ENCODE data around the gene TMEM125.

TMEM125 gene

GRCh38 chr1:43274804-43275180 is 5.0 kb downstream of the TMEM125 start:
- DNase-seq = no peak

- DNase-seq = no peak
Observed at GRCh38 chr1:43275826-43276620, 6.2 kb downstream of the TMEM125 start.

- DNase-seq = no peak
Observed at GRCh38 chr1:43276673-43277072, 6.9 kb downstream of the TMEM125 start.

GRCh38 chr1:43277116-43277876 is 7.5 kb downstream of the TMEM125 start:
- DNase-seq = no peak

- no peak for DNase-seq
Observed at GRCh38 chr1:43279161-43279560, 9.4 kb downstream of the TMEM125 start.

GRCh38 chr1:43279666-43280065 is 9.9 kb downstream of the TMEM125 start:
- DNase-seq = no peak

- no peak for DNase-seq
Observed at GRCh38 chr1:43280692-43281091, 10.9 kb downstream of the TMEM125 start.

- DNase-seq = no peak
Observed at GRCh38 chr1:43282220-43283195, 12.7 kb downstream of the TMEM125 start.

GRCh38 chr1:43284065-43284464 is 14.3 kb downstream of the TMEM125 start:
- DNase-seq = no peak

- no peak for DNase-seq
Observed at GRCh38 chr1:43284546-43285110, 14.8 kb downstream of the TMEM125 start.

GRCh38 chr1:43285269-43285990 is 15.6 kb downstream of the TMEM125 start, which contains the start of gene C1orf210:
TSS of gene C1orf210 (minus strand) at chr1:43285581. CDS start at chr1:43283270, 2,311 bp downstream.
- DNase-seq = no peak

- DNase-seq = no peak
Observed at GRCh38 chr1:43286115-43286514, 16.3 kb downstream of the TMEM125 start.

- no peak for DNase-seq
Observed at GRCh38 chr1:43286533-43286932, 16.8 kb downstream of the TMEM125 start.

- DNase-seq = no peak
Observed at GRCh38 chr1:43288058-43288784, 18.4 kb downstream of the TMEM125 start.

GRCh38 chr1:43288785-43289706 is 19.3 kb downstream of the TMEM125 start:
- DNase-seq = no peak

GRCh38 chr1:43292216-43292615 is 22.4 kb downstream of the TMEM125 start:
- no peak for DNase-seq

- DNase-seq = no peak
Observed at GRCh38 chr1:43292679-43293078, 22.9 kb downstream of the TMEM125 start.

GRCh38 chr1:43293176-43293575 is 23.4 kb downstream of the TMEM125 start:
- DNase-seq = no peak

GRCh38 chr1:43293896-43294760 is 24.3 kb downstream of the TMEM125 start:
- peak; percentile 17 for DNase-seq
